Esophagus squamous epithelium (tissue), 5 donors: ENCODE measurements around the gene DAG1. TPM values are rescaled to one million over a fixed set of nuclear protein-coding genes. Genes with fewer than 3 reads are reported as not detected.

ENCODE experiments used
- DNase-seq: peaks from one replicate; lab custom pipeline; 2025; lab: John Stamatoyannopoulos, UW
- H3K27ac ChIP-seq, 4 donors: fragments of 200-600 bp; sonication (generic); one replicate each; pipeline ENCODE4 v1.5.1; 2016 to 2019; ENCODE audit warnings: mild to moderate bottlenecking in 1 of 4
- H3K27me3 ChIP-seq, 4 donors: fragments of 200-600 bp; sonication (generic); 1 replicate in 3 of 4; 2 replicates in 1 of 4; pipeline versions ENCODE4 v1.5.1 to v1.6.0; 2017 to 2021; ENCODE audit warnings: antibody characterized with exemption in 1 of 4
- H3K36me3 ChIP-seq, 3 donors: fragments of 200-600 bp; sonication (generic); one replicate each; pipeline ENCODE4 v1.5.1; 2016 to 2019
- H3K4me1 ChIP-seq, 3 donors: fragments of 200-600 bp; sonication (generic); one replicate each; pipeline ENCODE4 v1.5.1; 2017 to 2019
- H3K4me3 ChIP-seq, 4 donors: fragments of 200-600 bp; sonication (generic); 1 replicate in 3 of 4; 2 replicates in 1 of 4; pipeline ENCODE4 v1.5.1; 2016 to 2019; ENCODE audit warnings: mild to moderate bottlenecking in 2 of 4, moderate library complexity in 1 of 4
- H3K9me3 ChIP-seq, 3 donors: fragments of 200-600 bp; sonication (generic); one replicate each; pipeline ENCODE4 v1.5.1; 2016 to 2019
- CTCF ChIP-seq, 6 experiments: fragments of 450-650 bp in 4 of 6; fragments of 200-600 bp in 2 of 6; sonication (generic) in 2 of 6; IDR thresholded peaks; one replicate each; pipeline ENCODE4 v1.5.1; 2016 to 2019; ENCODE audit warnings: antibody characterized with exemption in 6 of 6, mild to moderate bottlenecking in 4 of 6, moderate library complexity in 4 of 6
- POLR2A ChIP-seq, 4 donors: fragments of 450-650 bp; IDR thresholded peaks; one replicate each; pipeline ENCODE4 v1.6.1; 2017; ENCODE audit warnings: antibody characterized with exemption in 4 of 4, mild to moderate bottlenecking in 4 of 4, moderate library complexity in 3 of 4
- WGBS, 2 donors: methylation state at CpG; one replicate each; pipeline ENCODE4 v1.1.5; 2018; 5-methylcytosine and 5-hydroxymethylcytosine counted together
- intact Hi-C: fragments of 100-400 bp; cut with DNase I; formaldehyde crosslinking; loops from one replicate; pipeline ENCODE4 v1.15.0; 2022
- total RNA-seq, 4 donors: library from RNA; depleted of rRNA; stranded (reverse); fragments of >200 nt; gene quantifications; one replicate each; pipeline ENCODE4 v1.1.0, GENCODE V29; 2016
- donor health status: DM: yes; HTN: yes; CAD: no.

DAG1 gene
- total RNA-seq, 4 donors from 2014 or later, result 36.2 to 74.2 (median 51.3) TPM

- peaks cover 0 to 24% (median 8%) of the 10 kb centered on the region in 3 donors for H3K4me1 ChIP-seq
- H3K36me3 ChIP-seq, result peaks cover 0 to 27% (median 9%) of the 10 kb centered on the region in 3 donors
- no peak for TF ChIP-seq CTCF (IDR thresholded peaks at IDR 0.05)
- no peak for TF ChIP-seq POLR2A (IDR thresholded peaks at IDR 0.05)
- intact Hi-C loops, result no loop called here
- WGBS, 2 donors, result 66 to 86% methylated on average over 2 of the region's 2 CpGs
- H3K9me3 ChIP-seq, result no peaks in the 10 kb centered on the region
- no peak for DNase-seq
- no peak overlapping the region for H3K27ac ChIP-seq
- no peaks in the 10 kb centered on the region for H3K27me3 ChIP-seq
- H3K4me3 ChIP-seq, result no peak overlapping the region
These were observed 42.5 kb upstream of the DAG1 start for GRCh38 chr3:49427586-49427985.

GRCh38 chr3:49428752-49429080 lies 41.4 kb upstream of the DAG1 start:
- no peaks in the 10 kb centered on the region for H3K27me3 ChIP-seq
- no peak for DNase-seq
- peaks cover 0 to 23% (median 8%) of the 10 kb centered on the region in 3 donors for H3K4me1 ChIP-seq
- H3K4me3 ChIP-seq, result peak overlapping the region; percentile 39 to 81 (median 76)
- intact Hi-C loops, result no loop called here
- H3K9me3 ChIP-seq, result no peaks in the 10 kb centered on the region
- TF ChIP-seq POLR2A (IDR thresholded peaks at IDR 0.05), result no peak
- peak in 1 of 6 experiments; percentile 11 for TF ChIP-seq CTCF (IDR thresholded peaks at IDR 0.05)
- H3K36me3 ChIP-seq, result peaks cover 0 to 26% (median 9%) of the 10 kb centered on the region in 3 donors
- WGBS, 2 donors, result 3 to 11% methylated on average over 7 to 9 of the region's 9 CpGs
- peak overlapping the region; percentile 86 to 96 (median 93) for H3K27ac ChIP-seq

- Histone ChIP-seq H3K4me1 (peaks cover 0 to 4% (median 0%) of the 10 kb centered on the region in 3 donors), H3K36me3 (no peaks in the 10 kb centered on the region), H3K9me3 (no peaks in the 10 kb centered on the region), H3K27ac (no peak overlapping the region), H3K4me3 (no peak overlapping the region), H3K27me3 (no peaks in the 10 kb centered on the region)
- no peak for DNase-seq
- TF ChIP-seq CTCF (IDR thresholded peaks at IDR 0.05) (no peak), POLR2A (IDR thresholded peaks at IDR 0.05) (no peak)
- WGBS, 2 donors, result 83 to 96% methylated on average over 3 to 5 of the region's 5 CpGs
- intact Hi-C loops, result no loop called here
These were observed 35.3 kb upstream of the DAG1 start for GRCh38 chr3:49434731-49435130.

GRCh38 chr3:49445391-49445790 lies 24.7 kb upstream of the DAG1 start:
- WGBS, 2 donors, result 71 to 97% methylated on average over 1 to 5 of the region's 5 CpGs
- Histone ChIP-seq H3K4me1 (peaks cover 7 to 19% (median 8%) of the 10 kb centered on the region in 3 donors), H3K4me3 (no peak overlapping the region), H3K27ac (no peak overlapping the region), H3K27me3 (no peaks in the 10 kb centered on the region), H3K9me3 (no peaks in the 10 kb centered on the region), H3K36me3 (no peaks in the 10 kb centered on the region)
- intact Hi-C loops, result loop anchor here (10.0 kb wide), 2 partner anchors 111 to 281 kb away; partner anchors contain the start of gene CCDC71
- TF ChIP-seq CTCF (IDR thresholded peaks at IDR 0.05) (no peak), POLR2A (IDR thresholded peaks at IDR 0.05) (no peak)
- no peak for DNase-seq

- no peak overlapping the region for H3K4me3 ChIP-seq
- 89 to 98% methylated on average over 4 of the region's 4 CpGs for WGBS, 2 donors
- no peak overlapping the region for H3K27ac ChIP-seq
- DNase-seq, result no peak
- H3K27me3 ChIP-seq, result no peaks in the 10 kb centered on the region
- no peaks in the 10 kb centered on the region for H3K9me3 ChIP-seq
- TF ChIP-seq POLR2A (IDR thresholded peaks at IDR 0.05) (no peak), CTCF (IDR thresholded peaks at IDR 0.05) (no peak)
- H3K4me1 ChIP-seq, result peaks cover 0 to 10% (median 8%) of the 10 kb centered on the region in 3 donors
- H3K36me3 ChIP-seq, result no peaks in the 10 kb centered on the region
- intact Hi-C loops, result no loop called here
These were observed 16.4 kb upstream of the DAG1 start for GRCh38 chr3:49453621-49454020.
